IPS DF 4.7 (cell line): ENCODE measurements around the gene FAM187B.

Experiments
- DNase-seq: peaks from one replicate; pipeline ENCODE4 v3.0.0-alpha.2; 2013; ENCODE audit warnings: low spot score; ENCODE audit errors: extremely low read depth

The FAM187B gene

DNA sequence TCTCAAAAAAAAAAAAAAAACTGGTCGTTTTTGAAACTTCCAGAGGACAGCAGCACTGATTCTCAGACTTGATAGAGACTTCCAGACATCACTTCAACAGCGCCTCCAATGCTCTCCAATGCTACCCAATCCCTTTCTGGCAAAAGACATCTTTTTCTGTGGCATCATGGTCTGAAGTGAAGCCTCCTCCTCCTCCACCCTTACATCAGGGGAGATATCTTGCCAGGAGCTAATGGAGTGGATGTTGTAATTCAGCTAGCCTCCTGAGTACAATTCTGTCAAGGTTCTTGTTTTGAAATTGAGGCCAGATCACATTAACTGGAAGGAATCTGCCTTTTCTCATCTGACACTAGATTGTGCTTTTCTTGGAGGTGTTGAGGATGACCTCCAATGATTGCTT is 49.8 kb downstream of the FAM187B start:
- DNase-seq: no peak

DNA sequence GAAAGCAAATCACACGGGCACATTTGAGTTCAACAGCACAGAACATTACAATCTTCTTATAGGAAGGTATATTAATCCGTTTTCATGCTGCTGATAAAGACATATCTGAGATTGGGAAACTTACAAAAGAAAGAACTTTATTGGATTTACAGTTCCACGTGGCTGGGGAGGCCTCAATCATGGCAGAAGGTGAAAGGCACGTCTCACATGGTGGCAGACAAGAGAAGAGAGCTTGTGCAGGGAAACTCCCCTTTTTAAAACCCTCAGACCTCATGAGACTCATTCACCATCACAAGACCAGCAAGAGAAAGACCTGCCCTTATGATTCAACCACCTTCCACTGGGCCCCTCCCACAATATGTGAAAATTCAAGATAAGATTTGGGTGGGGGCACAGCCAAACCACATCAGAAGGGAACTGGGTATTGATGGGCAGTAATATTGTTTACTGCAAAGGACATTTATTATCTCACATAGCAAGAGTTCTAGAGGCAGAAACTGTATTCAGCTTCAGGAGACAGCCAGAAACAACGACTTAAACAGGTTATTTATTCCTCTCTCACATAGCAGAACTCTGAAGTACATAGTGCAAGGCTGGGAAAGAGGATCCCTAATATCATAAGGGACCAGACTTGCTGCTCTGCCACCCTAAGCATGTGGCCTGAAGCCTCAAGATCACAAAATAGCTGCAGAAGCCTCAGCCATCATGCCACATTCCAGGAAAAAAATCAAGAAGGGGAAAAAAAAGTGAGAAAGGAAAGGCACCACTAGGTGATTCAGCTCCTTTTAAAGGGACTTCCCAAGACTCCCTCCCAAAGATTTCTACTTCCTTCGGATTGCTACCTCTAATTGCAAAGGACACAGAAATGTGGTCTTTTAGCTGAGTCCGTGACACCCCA is 50.9 kb downstream of the FAM187B start:
- no peak for DNase-seq

DNA sequence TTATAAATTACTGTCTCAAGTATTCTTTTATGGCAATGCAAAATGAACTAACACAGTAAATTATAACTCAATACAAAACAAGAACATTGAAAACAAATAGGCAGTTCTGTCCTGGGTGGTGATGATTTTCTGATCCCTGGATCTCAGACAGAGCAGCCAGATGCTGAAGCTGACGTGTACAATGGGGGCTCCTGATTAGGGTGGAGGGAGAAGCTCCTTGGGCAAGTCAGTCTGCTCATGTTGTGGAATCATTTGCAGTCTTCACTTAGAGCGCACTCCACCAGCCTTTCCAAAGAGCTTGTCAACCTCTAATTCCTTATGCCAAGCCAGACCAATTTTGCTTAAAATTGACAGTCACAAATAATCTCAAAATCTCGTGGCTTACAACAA is 52.4 kb downstream of the FAM187B start:
- no peak for DNase-seq
